Hepatocyte (in vitro differentiated cells): ENCODE measurements around the gene F8. TPM values are rescaled to one million over a fixed set of nuclear protein-coding genes. Genes with fewer than 3 reads are reported as not detected.

Experiments
- DNase-seq: peaks from one replicate; pipeline ENCODE4 v3.0.0-alpha.2; 2016; ENCODE audit warnings: low spot score
- H2AFZ ChIP-seq: fragments of 200-600 bp; sonication (generic); 2 replicates; pipeline ENCODE4 v1.6.0; 2016; ENCODE audit warnings: antibody characterized with exemption, mild to moderate bottlenecking
- H3K27ac ChIP-seq: fragments of 200-600 bp; sonication (generic); 2 replicates; pipeline ENCODE4 v1.5.1; 2016; ENCODE audit warnings: mild to moderate bottlenecking
- H3K27me3 ChIP-seq: fragments of 200-600 bp; sonication (generic); 2 replicates; pipeline ENCODE4 v1.6.1; 2016
- H3K36me3 ChIP-seq: fragments of 200-600 bp; sonication (generic); replicated peaks from 2 replicates; pipeline ENCODE4 v1.5.1; 2016; ENCODE audit warnings: low read depth; ENCODE audit not compliant: insufficient read depth
- H3K4me1 ChIP-seq: fragments of 200-600 bp; sonication (generic); 2 replicates; pipeline ENCODE4 v1.5.1; 2016; ENCODE audit warnings: mild to moderate bottlenecking, moderate library complexity; ENCODE audit not compliant: insufficient read depth
- H3K4me2 ChIP-seq: fragments of 200-600 bp; sonication (generic); 2 replicates; pipeline ENCODE4 v1.6.0; 2016
- H3K4me3 ChIP-seq: fragments of 200-600 bp; sonication (generic); 2 replicates; pipeline ENCODE4 v1.5.1; 2016; ENCODE audit warnings: mild to moderate bottlenecking
- H3K79me2 ChIP-seq: fragments of 200-600 bp; sonication (generic); 2 replicates; pipeline ENCODE4 v1.6.0; 2017; ENCODE audit warnings: mild to moderate bottlenecking
- H3K9me2 ChIP-seq: fragments of 200-600 bp; sonication (generic); replicated peaks from 2 replicates; pipeline ENCODE4 v1.6.0; 2017; ENCODE audit warnings: mild to moderate bottlenecking; ENCODE audit not compliant: insufficient read depth
- H3K9me3 ChIP-seq: fragments of 200-600 bp; sonication (generic); 2 replicates; pipeline ENCODE4 v1.5.1; 2016; ENCODE audit warnings: low read depth, mild to moderate bottlenecking
- H4K20me1 ChIP-seq: fragments of 200-600 bp; sonication (generic); 2 replicates; pipeline ENCODE4 v1.6.0; 2016; ENCODE audit warnings: mild to moderate bottlenecking; ENCODE audit not compliant: insufficient read depth, poor library complexity, severe bottlenecking
- EZH2 ChIP-seq: fragments of 200-600 bp; sonication (generic); IDR thresholded peaks from 2 replicates; pipeline ENCODE4 v1.6.1; 2016; ENCODE audit warnings: antibody characterized with exemption, mild to moderate bottlenecking, borderline replicate concordance
- EZH2phosphoT487 ChIP-seq: fragments of 200-600 bp; sonication (generic); IDR thresholded peaks from one replicate; pipeline ENCODE4 v1.6.1; 2018; ENCODE audit warnings: antibody characterized with exemption, mild to moderate bottlenecking, low read depth, moderate library complexity; ENCODE audit not compliant: unreplicated experiment, severe bottlenecking
- WGBS: methylation state at CpG from one replicate; pipeline ENCODE4 v1.1.6; 2016; ENCODE audit warnings: low lambda C conversion rate; ENCODE audit errors: missing lambda C conversion rate; 5-methylcytosine and 5-hydroxymethylcytosine counted together
- polyA plus RNA-seq: library from polyadenylated mRNA; unstranded; fragments of >200 nt; fragmentation: Nextera tagmentation; extraction: Ambion mirVana; gene quantifications from 2 replicates; pipeline ENCODE4 v1.2.1, GENCODE V29; 2016
- total RNA-seq: library from RNA; depleted of rRNA; stranded (reverse); fragments of >200 nt; gene quantifications from 2 replicates; pipeline ENCODE4 v1.2.3, GENCODE V29; 2014
- TF ChIP-seq, protein P1 (sequence below): fragments of 200-600 bp; sonication (generic); IDR thresholded peaks from 2 replicates; pipeline ENCODE4 v1.5.1; 2016; ENCODE audit warnings: antibody characterized with exemption, mild to moderate bottlenecking; ENCODE audit not compliant: poor library complexity

F8 gene
- total and polyA plus RNA-seq, 2 experiments from 2014 or later = 0.92 to 1.4 TPM

DNA sequence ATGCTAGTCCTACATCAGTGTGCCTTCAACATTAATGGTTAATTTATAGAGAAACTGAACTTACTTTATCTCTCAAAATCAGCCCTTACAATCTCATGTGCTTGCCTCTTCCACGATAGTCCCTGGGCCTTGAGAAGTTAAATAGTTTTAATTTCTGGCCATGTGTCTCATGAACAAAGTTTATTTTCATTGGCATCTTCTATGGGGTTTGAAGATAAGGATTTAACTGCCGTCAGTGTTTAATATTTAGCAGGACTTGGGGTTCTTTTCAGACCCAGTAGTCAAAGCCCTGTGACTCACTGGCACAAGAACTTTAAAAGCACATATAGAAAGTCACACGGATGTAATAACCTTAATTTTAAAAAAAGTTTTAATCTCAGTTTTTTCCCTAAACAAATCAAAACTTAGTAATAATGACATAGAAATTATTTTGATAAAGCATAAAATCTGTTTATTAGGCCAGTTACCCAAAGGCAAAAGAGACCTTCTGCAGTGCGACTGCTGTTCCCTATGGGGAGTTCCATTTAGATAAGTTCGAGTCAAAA is 207.2 kb downstream of the F8 start:
- DNase-seq = no peak
- WGBS = 61% methylated on average over 5 of the region's 5 CpGs
- H3K4me2 ChIP-seq = no peak overlapping the region

DNA sequence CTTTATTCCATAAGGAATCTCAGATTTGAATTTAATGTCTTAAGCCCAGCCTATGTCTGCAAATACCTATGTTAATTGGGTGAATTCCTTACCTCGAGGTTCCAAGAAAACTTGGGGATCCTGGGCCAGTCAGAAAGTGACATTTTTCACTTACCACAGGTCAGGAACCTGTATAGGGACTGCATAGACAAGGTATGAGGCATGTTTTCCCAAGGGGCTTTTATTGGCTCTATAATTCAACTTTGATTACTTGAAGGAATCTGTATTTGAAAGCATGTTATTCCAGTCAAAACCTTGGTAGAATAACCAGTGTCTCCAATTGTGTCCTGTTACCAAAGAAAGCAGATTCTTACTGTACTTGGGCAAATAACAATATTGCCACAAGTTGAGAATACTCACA is 208.7 kb downstream of the F8 start:
- H3K79me2 ChIP-seq = no peaks in the 10 kb centered on the region
- no peak overlapping the region for H2AFZ ChIP-seq
- no peaks in the 10 kb centered on the region for H3K27me3 ChIP-seq
- no peaks in the 10 kb centered on the region for H3K9me2 ChIP-seq
- H3K4me2 ChIP-seq = no peak overlapping the region
- WGBS = 13% methylated on average over 1 of the region's 1 CpG
- no peaks in the 10 kb centered on the region for H3K4me1 ChIP-seq
- H4K20me1 ChIP-seq = no peaks in the 10 kb centered on the region
- no peak for DNase-seq
- H3K36me3 ChIP-seq = no peaks in the 10 kb centered on the region
- TF ChIP-seq, protein P1, sequence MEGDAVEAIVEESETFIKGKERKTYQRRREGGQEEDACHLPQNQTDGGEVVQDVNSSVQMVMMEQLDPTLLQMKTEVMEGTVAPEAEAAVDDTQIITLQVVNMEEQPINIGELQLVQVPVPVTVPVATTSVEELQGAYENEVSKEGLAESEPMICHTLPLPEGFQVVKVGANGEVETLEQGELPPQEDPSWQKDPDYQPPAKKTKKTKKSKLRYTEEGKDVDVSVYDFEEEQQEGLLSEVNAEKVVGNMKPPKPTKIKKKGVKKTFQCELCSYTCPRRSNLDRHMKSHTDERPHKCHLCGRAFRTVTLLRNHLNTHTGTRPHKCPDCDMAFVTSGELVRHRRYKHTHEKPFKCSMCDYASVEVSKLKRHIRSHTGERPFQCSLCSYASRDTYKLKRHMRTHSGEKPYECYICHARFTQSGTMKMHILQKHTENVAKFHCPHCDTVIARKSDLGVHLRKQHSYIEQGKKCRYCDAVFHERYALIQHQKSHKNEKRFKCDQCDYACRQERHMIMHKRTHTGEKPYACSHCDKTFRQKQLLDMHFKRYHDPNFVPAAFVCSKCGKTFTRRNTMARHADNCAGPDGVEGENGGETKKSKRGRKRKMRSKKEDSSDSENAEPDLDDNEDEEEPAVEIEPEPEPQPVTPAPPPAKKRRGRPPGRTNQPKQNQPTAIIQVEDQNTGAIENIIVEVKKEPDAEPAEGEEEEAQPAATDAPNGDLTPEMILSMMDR = no peak
- no peak for TF ChIP-seq EZH2phosphoT487
- no peak overlapping the region for H3K4me3 ChIP-seq
- no peak overlapping the region for H3K27ac ChIP-seq
- no peaks in the 10 kb centered on the region for H3K9me3 ChIP-seq

More for the DNA sequence above, 207.2 kb downstream of the F8 start:
- no peaks in the 10 kb centered on the region for H3K27me3 ChIP-seq
- TF ChIP-seq EZH2 (no peak), EZH2phosphoT487 (no peak)
- TF ChIP-seq, protein P1 = no peak
- H3K79me2 ChIP-seq = no peaks in the 10 kb centered on the region
- H3K27ac ChIP-seq = no peak overlapping the region
- no peaks in the 10 kb centered on the region for H3K9me3 ChIP-seq
- H3K9me2 ChIP-seq = no peaks in the 10 kb centered on the region
- H3K4me3 ChIP-seq = no peak overlapping the region
- H2AFZ ChIP-seq = no peak overlapping the region
- H4K20me1 ChIP-seq = no peaks in the 10 kb centered on the region
- no peaks in the 10 kb centered on the region for H3K36me3 ChIP-seq
- H3K4me1 ChIP-seq = no peaks in the 10 kb centered on the region

DNA sequence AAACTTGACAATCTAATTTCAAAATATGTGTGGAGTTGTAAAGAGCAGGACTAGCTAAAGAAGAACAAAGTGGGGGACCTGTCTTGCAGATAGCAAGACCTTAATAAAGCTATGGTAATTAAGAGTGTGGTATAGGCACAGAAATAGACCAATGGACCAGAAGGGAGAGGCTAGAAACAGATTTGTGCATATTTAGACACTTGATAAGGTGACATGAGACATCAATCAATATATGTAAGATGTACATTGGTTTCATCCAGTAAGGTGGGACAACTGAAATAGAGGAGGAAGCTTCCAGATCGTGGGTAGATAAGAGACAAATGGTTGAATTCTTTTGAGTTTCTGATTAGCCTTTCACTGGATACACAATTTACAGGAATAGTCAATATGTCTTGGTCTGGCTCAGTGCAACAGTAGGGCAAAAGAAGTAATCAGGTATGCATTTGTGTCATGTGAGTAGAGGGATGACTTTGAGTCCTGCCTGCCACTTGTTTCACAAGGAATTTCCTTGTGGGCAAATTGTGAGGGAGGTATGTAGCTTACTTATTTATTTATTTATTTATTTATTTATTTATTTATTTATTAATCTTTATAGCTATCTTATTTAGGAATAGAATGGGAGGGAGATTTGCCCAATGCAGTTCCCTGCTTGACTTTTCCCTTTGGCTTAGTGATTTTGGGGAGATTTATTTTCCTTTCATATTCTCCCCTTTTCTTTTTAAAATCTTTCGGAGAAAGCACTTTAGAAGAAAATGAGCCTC is 210.0 kb downstream of the F8 start:
- TF ChIP-seq EZH2phosphoT487 = no peak
- WGBS = 58% methylated on average over 2 of the region's 2 CpGs

DNA sequence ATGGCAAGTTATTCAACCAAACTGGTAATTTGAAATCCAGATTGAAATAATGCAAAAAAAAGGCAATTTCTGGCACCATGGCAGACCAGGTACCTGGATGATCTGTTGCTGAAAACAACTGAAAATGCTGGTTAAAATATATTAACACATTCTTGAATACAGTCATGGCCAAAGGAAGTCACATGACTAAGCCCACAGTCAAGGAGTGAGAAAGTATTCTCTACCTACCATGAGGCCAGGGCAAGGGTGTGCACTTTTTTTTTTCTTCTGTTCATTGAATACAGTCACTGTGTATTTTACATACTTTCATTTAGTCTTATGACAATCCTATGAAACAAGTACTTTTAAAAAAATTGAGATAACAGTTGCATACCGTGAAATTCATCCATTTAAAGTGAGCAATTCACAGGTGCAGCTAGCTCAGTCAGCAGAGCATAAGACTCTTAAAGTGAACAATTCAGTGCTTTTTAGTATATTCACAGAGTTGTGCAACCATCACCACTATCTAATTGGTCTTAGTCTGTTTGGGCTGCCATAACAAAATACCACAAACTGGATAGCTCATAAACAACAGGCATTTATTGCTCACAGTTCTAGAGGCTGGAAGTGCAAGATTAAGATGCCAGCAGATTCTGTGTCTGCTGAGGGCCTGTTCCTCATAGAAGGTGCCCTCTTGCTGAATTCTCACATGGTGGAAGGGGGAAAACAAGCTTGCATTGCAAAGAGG is 212.4 kb downstream of the F8 start:
- Histone ChIP-seq H3K4me2 (no peak overlapping the region), H3K9me3 (no peaks in the 10 kb centered on the region), H3K4me3 (no peak overlapping the region), H3K27ac (no peak overlapping the region), H3K4me1 (no peaks in the 10 kb centered on the region), H3K36me3 (no peaks in the 10 kb centered on the region), H2AFZ (no peak overlapping the region), H3K79me2 (no peaks in the 10 kb centered on the region), H3K27me3 (no peaks in the 10 kb centered on the region), H3K9me2 (no peaks in the 10 kb centered on the region), H4K20me1 (no peaks in the 10 kb centered on the region)
- DNase-seq = no peak
- TF ChIP-seq EZH2phosphoT487 (no peak), EZH2 (no peak)
- TF ChIP-seq, protein P1 = no peak
- 77% methylated on average over 1 of the region's 1 CpG for WGBS

More for the DNA sequence above, 210.0 kb downstream of the F8 start:
- Histone ChIP-seq H3K79me2 (no peaks in the 10 kb centered on the region), H2AFZ (no peak overlapping the region), H4K20me1 (no peaks in the 10 kb centered on the region), H3K9me3 (no peaks in the 10 kb centered on the region), H3K36me3 (no peaks in the 10 kb centered on the region), H3K4me1 (no peaks in the 10 kb centered on the region), H3K27ac (no peak overlapping the region), H3K4me3 (no peak overlapping the region), H3K9me2 (no peaks in the 10 kb centered on the region), H3K4me2 (no peak overlapping the region), H3K27me3 (no peaks in the 10 kb centered on the region)
- no peak for DNase-seq
